Endothelial cell of hepatic sinusoid (primary cell): ENCODE data around the gene STK38.

Experiments used
- in situ Hi-C: cut with HindIII; loops from 2 replicates; pipeline ENCODE4 v1.10.0; 2017; ENCODE audit warnings: low sequenced_read_pairs

Gene STK38

DNA sequence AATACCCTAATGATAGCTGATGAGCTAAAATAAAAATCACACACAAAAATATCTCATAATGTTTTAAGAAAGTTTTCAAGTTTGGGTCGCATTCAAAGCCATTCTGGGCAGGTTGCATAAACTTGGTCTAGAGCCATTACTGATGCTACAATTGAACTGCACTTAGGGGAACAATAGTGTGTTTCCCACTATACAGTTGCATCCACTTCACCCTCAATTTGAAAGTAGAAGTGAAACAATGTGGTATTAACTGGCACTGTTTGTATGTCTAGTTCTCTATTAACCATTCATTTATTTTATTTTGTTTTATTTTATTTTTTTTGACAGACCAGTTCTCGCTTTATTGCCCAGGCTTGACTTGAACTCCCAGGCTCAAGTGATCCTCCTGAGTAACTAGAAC, 23.0 kb upstream of the STK38 start:
- in situ Hi-C loops, result no loop called here

- in situ Hi-C loops, result no loop called here
Measured at GRCh38 chr6:36566418-36566905, 19.2 kb upstream of the STK38 start.

- in situ Hi-C loops, result no loop called here
Measured at GRCh38 chr6:36563928-36564284, 16.6 kb upstream of the STK38 start.

DNA sequence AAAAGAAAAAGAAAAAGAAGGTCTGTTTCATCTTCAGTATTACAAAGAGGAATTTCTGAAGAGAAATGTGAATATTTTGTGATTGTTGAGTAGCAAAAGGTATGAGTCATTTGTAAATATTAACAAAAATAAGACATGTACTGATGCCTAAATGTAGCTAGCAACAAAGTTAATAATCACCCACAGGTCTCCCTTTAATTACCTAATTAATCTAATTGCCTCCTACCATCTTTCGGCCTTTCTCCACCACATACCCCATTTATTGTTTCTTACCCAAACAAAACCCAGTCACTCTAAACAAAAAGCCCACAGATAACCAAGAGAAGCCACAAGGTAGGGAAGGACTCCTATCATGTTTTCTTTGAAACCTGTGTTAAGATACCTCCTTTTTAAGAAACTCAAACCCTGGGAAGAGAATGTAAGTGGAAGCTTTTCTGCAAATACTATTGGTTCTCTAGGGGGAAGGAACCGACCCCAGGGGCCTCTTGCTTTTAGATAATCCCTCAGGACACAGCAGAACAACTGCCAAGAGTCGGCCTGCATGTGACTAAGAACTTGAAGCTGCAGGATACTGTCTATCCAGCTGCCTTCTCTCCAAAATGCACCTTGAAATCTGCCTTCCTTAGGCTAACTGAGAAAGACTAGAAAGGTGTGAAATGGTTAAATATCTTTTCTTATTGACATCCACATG, 16.1 kb upstream of the STK38 start:
- in situ Hi-C loops, result no loop called here

DNA sequence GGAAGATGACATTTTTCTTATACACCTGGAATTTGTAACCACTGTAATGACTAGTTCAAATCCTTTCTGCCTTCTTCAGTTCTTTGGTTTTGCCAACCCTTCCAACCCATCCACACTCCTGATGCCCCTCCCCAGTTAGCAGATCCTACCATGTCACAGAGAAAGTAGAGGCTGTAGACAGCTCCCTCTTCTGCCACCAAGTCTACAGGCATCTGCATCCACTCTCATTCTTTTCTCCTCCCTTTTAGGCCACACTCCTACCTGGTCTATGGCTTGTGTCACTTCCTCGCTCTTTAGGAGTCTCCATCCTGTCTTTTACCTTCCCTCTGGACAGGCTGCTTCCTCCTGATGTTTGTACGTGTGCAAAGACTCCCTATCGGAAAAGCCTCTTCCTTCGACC, 13.5 kb upstream of the STK38 start:
- in situ Hi-C loops, result no loop called here

DNA sequence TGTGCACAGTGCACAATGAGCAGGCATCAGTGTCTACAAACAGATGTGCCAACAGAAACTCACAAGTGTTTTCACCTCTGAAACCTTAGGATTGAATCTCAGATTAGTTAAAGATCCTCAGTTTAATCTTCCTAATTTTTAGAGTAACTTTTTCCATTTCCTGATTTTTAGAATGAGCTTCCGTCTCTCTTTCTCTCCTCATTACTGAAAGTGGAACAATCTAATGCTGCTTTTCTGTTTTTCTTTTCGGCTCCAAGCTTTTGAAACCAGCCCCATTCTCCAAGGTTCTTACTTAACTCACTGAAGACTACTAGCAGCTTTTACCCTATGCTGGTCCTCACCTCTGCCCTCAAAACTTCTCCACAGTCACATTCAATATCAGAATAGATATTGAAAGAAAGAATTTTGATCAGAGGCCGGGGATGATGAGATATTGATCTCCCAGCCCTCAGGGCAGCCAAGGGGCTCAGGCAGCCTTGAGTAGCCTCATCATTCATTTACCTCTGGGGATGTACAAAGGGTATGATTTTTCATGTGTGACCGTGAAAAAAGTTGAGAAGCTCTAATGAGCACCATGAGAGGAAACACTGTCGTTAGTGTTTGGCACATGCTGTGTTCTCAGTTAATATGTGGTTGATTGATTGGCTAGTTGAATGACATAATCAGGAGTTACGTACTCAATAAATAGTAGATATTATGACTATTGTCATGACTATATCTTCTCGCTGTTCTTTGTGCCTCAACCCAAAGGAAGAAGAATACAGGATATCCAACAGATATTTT, 11.9 kb upstream of the STK38 start:
- in situ Hi-C loops, result no loop called here

- in situ Hi-C loops, result no loop called here
Measured at GRCh38 chr6:36556281-36556680, 9.0 kb upstream of the STK38 start.

DNA sequence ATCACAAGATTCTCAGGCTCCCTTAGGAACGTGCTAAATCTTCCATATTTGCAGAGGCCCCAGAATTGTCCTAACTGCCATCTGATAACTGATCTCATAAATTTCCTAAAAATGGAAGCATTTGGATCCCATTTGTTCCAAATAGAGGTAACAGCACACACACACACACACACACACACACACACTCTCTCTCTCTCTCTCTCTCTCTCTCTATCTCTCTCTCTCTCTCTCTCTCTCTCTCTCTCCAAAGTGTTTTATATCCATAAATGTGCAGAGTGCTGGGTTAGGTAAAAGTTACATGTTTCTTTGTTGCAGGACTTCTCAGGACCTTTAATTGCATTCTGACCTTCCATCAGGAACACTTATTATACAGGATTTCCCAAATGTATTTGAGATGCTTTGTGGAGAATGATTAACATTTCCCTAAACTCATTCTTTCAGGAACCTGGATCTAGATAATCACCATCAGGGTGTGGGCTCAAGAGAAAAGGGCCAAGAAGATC, 8.5 kb upstream of the STK38 start:
- in situ Hi-C loops, result no loop called here

- in situ Hi-C loops, result no loop called here
Measured at GRCh38 chr6:36550473-36551000, 3.3 kb upstream of the STK38 start.

GRCh38 chr6:36548401-36548743, 1.1 kb upstream of the STK38 start:
- in situ Hi-C loops, result no loop called here

DNA sequence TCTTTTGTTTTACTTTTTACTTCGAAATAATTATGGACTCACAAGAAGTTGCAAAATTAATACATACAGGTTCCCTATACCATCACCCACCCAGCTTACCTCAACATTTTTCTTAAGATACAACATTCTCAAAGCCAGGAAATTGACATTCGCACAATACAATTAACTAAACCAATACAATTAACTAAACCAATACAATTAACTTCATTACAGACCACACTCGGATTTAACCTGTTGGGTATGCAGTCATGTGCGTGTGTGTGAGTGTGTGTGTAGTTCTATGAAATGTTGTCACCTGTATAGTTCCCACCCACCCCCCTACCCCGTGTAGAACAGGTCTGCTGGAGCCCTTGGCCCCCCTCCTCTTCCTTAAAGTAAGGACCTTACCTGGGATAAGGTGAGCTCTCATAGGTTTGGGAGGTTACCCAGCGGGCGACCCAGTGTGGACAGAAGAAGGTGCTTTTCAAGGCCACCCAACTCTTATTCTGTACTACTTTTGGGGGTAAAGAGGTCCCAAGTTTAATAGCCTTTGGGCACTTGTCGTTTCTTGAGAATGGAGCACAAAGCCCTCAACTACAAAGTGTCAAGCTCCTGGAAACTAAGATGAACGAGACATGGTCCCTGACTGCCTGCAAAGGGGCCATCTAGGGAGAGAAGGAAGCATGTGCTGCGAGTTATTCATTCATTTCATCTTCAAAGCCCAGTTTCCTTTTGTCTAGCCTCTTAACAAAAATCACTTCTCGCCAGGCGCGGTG, 544 bp upstream of the STK38 start:
- in situ Hi-C loops, result no loop called here

DNA sequence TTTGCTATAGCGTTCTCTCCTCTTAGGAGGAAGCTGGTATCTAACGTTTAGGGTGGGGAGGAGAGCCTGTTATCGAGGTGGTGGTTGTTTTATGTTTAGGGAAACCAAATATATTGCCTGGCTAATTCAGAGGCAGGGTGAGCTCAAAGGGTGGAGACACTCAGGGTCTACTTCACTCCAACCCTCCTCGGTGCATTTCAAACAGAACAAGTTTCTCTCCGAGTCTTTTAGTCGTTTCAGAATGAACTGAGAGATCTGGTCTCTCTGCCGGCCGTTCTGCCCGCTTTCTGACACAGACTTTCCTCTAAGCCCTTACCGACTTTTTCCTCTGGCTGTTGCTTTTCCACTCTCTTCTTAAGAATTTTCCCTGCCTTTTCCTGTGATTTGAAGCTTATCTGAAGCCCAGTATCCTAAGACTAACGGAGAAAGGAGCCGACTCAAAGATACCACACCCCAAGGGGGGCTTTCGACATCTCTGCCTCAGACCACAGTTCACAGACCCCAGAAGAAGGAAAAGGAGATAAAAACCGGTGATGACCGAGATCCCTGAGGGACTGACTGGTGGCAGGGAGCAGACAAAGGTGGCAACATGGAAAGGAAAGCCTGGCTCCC, 865 bp downstream of the STK38 start:
- in situ Hi-C loops, result no loop called here

DNA sequence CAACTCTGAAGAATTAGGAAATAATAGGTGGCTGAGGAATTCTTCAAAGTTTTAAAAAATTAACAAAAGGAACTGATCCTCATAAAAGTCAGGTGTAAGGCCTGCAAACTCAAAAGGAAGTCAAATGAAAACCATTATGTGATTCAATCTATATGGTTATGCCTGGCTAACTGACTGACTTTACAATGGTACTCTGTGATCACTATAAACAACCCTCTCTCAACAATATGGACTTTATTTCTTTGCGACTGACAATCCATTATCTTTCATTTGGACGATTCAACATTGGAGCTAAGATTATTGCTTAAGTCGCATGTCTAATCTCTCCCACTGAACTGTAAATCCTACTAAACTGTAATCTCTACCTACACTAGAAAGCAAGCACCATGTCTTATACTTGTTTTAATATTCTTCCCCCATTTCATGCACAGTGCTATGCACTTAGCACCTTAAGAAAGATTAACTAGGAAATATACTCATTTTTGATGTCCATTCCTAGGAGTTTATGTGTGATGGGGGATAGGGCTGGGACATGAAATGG, 1.4 kb downstream of the STK38 start:
- in situ Hi-C loops, result no loop called here

GRCh38 chr6:36544228-36544627, 3.1 kb downstream of the STK38 start:
- in situ Hi-C loops, result no loop called here

DNA sequence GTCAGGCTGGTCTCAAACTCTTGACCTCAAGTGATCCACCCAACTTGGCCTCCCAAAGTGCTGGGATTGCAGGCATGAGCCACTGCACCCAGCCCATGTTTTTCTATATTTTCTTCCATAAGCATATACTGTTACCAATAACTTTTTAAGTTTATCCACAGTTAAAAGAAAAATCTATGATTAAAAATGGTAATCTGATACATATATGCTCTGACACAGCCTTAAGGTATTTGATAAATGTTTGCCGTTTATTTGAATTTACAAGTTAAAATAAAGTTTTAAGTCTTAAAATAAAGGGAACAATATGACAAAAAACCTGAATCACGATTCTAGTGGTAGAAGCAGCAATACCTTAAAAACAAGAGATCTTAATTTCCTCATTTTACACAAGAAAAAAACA, 5.2 kb downstream of the STK38 start:
- in situ Hi-C loops, result no loop called here

DNA sequence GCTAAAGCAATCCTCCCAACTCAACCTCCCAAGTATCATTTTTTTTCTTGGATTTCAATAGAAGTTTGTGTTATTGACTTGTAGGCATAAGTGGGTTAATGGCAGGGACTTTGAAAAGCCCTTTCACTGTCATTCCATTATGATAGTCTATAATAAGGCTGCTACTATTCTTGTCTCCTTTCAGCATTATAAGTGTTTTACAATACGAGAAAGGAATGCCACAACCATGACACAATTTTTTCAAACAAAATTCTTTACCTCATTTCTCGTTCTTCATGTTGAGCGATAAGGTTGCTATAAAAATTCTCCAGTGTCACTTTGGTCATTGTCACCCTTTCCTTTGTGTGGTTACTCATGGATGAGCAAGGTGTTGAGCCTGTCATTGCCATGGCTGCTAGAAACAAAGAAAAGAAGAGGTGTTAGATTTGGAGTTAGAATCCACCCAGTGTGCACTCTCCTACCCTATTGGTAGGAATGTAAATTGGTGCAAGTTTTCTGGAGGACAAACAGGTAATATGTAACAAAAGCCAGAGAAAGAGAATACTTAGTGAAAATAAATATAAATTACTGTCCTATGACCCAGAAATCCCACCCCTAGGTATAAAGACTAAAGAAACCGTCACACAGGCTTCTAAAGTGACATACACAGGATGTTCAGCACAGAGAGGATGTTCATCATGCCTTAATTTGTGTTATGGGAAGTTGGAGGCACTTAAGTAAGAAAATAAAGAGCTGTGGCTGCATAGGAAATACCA, 7.3 kb downstream of the STK38 start:
- in situ Hi-C loops, result no loop called here

GRCh38 chr6:36536873-36537547, 10.3 kb downstream of the STK38 start:
- in situ Hi-C loops, result no loop called here

GRCh38 chr6:36533321-36533720, 14.0 kb downstream of the STK38 start:
- in situ Hi-C loops, result no loop called here

GRCh38 chr6:36526066-36526465, 21.2 kb downstream of the STK38 start:
- in situ Hi-C loops, result no loop called here
